Measurements from ENCODE around the gene CAPRIN1.

CAPRIN1 gene, protein sequence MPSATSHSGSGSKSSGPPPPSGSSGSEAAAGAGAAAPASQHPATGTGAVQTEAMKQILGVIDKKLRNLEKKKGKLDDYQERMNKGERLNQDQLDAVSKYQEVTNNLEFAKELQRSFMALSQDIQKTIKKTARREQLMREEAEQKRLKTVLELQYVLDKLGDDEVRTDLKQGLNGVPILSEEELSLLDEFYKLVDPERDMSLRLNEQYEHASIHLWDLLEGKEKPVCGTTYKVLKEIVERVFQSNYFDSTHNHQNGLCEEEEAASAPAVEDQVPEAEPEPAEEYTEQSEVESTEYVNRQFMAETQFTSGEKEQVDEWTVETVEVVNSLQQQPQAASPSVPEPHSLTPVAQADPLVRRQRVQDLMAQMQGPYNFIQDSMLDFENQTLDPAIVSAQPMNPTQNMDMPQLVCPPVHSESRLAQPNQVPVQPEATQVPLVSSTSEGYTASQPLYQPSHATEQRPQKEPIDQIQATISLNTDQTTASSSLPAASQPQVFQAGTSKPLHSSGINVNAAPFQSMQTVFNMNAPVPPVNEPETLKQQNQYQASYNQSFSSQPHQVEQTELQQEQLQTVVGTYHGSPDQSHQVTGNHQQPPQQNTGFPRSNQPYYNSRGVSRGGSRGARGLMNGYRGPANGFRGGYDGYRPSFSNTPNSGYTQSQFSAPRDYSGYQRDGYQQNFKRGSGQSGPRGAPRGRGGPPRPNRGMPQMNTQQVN

GRCh38 chr11:34051349-34052035, at the start of gene CAPRIN1:
TSS of gene CAPRIN1 (plus strand) at chr11:34051731. CDS start at chr11:34052421, 690 bp downstream.
- H3K9me3 Mint-ChIP-seq = no peaks in the 10 kb centered on the region
- peaks cover 19% of the 10 kb centered on the region for H3K36me3 Mint-ChIP-seq (ENCODE audit: low read depth)
- H3K4me3 Mint-ChIP-seq = peak within 1 kb of the TSS; percentile 92
- H3K27me3 Mint-ChIP-seq (ENCODE audit: low read depth) = no peaks in the 10 kb centered on the region
- H3K27ac Mint-ChIP-seq = peak within 1 kb of the TSS; percentile 92
- peaks cover 15% of the 10 kb centered on the region for H3K4me1 Mint-ChIP-seq (ENCODE audit: low read depth)

DNA sequence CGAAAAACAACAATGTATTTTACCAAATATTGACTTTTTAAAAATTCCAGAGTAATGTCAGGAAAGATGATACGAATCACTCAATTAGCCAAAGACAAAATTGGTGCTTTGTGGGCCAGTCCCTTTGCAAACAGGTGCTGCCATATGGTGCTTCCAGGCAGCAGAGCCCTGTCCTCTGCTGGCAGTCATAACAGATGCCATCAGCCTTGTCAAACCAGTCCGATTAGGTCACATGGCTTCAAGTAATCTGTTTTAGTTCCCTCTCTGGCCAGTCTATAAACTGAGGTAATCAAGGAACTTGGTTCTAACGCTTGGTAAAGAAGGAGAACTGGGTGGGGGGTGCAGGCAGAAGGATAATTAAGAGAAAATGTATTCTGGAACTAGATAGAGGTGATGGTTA, 49.1 kb upstream of the CAPRIN1 start:
- no peaks in the 10 kb centered on the region for H3K36me3 Mint-ChIP-seq (ENCODE audit: low read depth)
- H3K27ac Mint-ChIP-seq = no peak overlapping the region
- no peaks in the 10 kb centered on the region for H3K9me3 Mint-ChIP-seq
- peaks cover 48% of the 10 kb centered on the region for H3K27me3 Mint-ChIP-seq (ENCODE audit: low read depth)
- H3K4me1 Mint-ChIP-seq (ENCODE audit: low read depth) = peaks cover under 1% of the 10 kb centered on the region
- H3K4me3 Mint-ChIP-seq = no peak overlapping the region

GRCh38 chr11:34004236-34004635, 47.3 kb upstream of the CAPRIN1 start:
- Mint-ChIP-seq H3K27me3 (ENCODE audit: low read depth) (peaks cover 36% of the 10 kb centered on the region), H3K4me3 (no peak overlapping the region), H3K9me3 (no peaks in the 10 kb centered on the region), H3K27ac (no peak overlapping the region), H3K4me1 (ENCODE audit: low read depth) (no peaks in the 10 kb centered on the region), H3K36me3 (ENCODE audit: low read depth) (no peaks in the 10 kb centered on the region)

GRCh38 chr11:34006876-34007275, 44.7 kb upstream of the CAPRIN1 start:
- Mint-ChIP-seq H3K27ac (no peak overlapping the region), H3K4me3 (no peak overlapping the region), H3K4me1 (ENCODE audit: low read depth) (no peaks in the 10 kb centered on the region), H3K27me3 (ENCODE audit: low read depth) (peaks cover 27% of the 10 kb centered on the region), H3K9me3 (no peaks in the 10 kb centered on the region), H3K36me3 (ENCODE audit: low read depth) (no peaks in the 10 kb centered on the region)

DNA sequence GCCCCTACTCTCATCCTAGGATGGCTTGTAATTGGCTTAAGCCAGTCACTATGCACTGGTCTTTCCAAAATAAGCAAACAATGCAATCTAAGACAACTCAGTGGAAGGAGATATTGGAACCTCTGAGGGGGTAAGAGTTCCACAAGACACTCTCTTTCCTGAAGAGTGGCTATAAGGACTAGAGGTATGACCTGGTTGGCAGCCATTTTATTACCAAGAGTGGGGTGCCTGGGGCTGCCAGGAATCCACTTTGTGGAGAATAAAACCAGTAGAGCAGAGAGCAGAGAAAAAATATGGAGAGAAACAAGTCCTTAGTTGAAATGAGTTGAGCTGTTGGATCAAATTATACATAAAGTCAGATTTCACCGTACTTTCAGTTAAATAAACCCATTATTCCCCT, 38.8 kb upstream of the CAPRIN1 start:
- Mint-ChIP-seq H3K36me3 (ENCODE audit: low read depth) (no peaks in the 10 kb centered on the region), H3K4me3 (no peak overlapping the region), H3K4me1 (ENCODE audit: low read depth) (no peaks in the 10 kb centered on the region), H3K27ac (no peak overlapping the region), H3K27me3 (ENCODE audit: low read depth) (peaks cover 9% of the 10 kb centered on the region), H3K9me3 (no peaks in the 10 kb centered on the region)

DNA sequence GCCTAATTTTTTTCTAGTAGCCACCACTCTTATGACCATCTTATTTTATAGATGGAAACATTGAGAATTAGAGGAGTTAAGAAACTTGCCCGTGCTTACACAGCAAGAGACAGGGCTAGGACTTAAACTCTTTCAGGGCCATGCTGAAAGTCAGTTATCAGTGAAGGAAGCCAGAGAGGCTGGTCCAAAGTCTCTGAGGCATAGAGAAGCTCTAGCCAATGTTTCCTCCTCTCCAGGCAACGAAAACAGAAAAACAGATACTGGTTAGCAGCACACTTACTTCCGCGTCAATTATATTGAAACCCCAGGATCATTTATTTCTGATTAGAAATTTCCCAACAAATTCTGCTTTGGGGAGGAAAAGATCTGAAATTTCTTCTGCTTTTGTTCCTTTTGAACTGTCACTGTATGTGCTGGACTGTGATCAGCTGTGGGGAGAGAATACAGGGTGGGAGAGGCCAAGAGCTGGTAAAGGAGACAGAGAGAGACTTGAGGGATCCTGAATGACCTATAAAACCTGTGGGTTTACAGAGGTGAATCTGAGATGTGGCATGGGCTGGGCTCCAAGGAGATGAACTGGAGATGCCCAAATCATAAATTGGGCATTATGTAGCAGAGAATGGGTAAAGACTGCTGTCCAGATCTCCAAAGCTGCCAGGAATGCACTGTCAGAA, 37.5 kb upstream of the CAPRIN1 start:
- Mint-ChIP-seq H3K27ac (no peak overlapping the region), H3K4me3 (no peak overlapping the region), H3K36me3 (ENCODE audit: low read depth) (no peaks in the 10 kb centered on the region), H3K27me3 (ENCODE audit: low read depth) (peaks cover 9% of the 10 kb centered on the region), H3K9me3 (no peaks in the 10 kb centered on the region), H3K4me1 (ENCODE audit: low read depth) (no peaks in the 10 kb centered on the region)

DNA sequence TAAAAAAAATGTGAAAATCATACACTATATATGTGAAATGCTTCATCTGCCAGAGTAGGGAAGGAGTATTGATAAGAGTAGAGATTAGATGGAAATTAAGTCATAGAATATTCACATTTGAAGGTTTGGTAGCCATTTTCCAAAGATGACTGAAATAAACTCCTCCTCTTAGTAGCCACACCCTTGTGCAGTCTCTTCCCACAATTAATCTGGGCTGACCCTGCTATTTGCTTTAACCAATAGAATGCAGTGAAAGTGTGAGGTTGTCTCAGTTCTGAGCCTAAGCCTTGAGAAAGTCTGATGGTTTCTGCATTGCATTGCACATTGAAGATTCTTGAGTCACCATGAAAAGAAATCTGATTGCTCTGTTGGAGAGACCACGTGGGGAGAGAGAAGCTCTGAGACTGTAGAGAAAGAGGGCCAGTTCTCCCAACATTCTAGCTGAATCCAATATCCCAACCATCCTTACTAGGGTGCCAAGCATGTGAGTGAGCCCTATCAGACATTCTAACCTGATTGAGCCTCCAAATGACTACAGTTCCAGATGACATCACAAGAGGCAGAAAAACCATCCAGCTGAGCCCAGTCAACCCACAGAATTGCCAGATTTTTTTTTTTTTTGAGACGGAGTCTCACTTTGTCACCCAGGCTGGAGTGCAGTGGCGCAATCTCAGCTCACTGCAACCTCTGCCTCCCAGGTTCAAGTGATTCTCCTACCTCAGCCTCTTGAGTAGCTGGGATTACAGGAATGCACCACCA, 29.4 kb upstream of the CAPRIN1 start:
- peaks cover 7% of the 10 kb centered on the region for H3K27me3 Mint-ChIP-seq (ENCODE audit: low read depth)
- no peak overlapping the region for H3K4me3 Mint-ChIP-seq
- peaks cover 6% of the 10 kb centered on the region for H3K9me3 Mint-ChIP-seq
- H3K36me3 Mint-ChIP-seq (ENCODE audit: low read depth) = no peaks in the 10 kb centered on the region
- no peaks in the 10 kb centered on the region for H3K4me1 Mint-ChIP-seq (ENCODE audit: low read depth)
- H3K27ac Mint-ChIP-seq = no peak overlapping the region

GRCh38 chr11:34026432-34026831, 25.1 kb upstream of the CAPRIN1 start:
- H3K27ac Mint-ChIP-seq = no peak overlapping the region
- no peaks in the 10 kb centered on the region for H3K4me1 Mint-ChIP-seq (ENCODE audit: low read depth)
- peaks cover 7% of the 10 kb centered on the region for H3K27me3 Mint-ChIP-seq (ENCODE audit: low read depth)

DNA sequence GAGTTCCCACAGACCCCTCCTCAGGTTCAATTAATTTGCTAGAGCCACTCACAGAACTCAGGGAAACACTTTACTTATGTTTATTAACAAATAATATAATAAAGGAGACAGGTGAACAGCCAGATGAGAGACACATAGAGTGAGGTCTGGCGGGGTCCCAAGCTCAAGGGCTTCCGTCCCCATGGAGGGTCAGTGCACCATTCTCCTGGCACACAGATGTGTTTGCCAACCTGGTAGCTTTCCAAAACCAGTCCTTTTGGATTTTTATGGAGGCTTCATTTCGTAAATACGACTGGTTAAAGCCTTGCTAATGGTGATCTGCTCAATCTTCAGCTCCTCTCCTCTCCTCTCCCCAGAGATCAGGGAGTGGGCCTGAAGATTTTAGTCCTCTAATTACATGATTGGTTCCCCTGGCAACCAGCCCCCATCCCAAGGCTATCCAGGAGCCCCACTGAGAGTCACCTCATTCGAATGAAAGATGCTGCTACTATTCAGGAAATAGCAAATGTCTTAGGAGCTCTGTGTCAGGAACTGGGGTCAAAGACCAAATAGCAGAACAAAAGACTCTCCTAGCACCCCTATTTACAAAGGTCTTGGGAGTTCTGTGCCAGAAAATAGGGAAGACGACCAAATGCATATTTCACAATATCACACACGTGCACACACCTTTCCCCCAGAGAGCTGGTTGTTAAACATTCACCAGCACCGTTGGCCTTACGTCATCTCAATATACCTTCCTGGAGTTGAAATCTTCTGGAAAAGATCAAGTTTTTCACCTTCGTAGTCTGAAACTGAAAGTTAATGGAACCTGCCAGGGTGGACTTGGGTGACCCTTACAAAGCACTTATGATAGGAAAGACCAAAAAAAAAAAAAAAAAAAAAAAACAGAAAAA, 23.8 kb upstream of the CAPRIN1 start:
- Mint-ChIP-seq H3K27ac (no peak overlapping the region), H3K36me3 (ENCODE audit: low read depth) (no peaks in the 10 kb centered on the region), H3K9me3 (no peaks in the 10 kb centered on the region), H3K4me3 (no peak overlapping the region), H3K27me3 (ENCODE audit: low read depth) (peaks cover 3% of the 10 kb centered on the region), H3K4me1 (ENCODE audit: low read depth) (no peaks in the 10 kb centered on the region)

More at GRCh38 chr11:34026432-34026831, 25.1 kb upstream of the CAPRIN1 start:
- H3K4me3 Mint-ChIP-seq = no peak overlapping the region
- no peaks in the 10 kb centered on the region for H3K36me3 Mint-ChIP-seq (ENCODE audit: low read depth)
- peaks cover 6% of the 10 kb centered on the region for H3K9me3 Mint-ChIP-seq

GRCh38 chr11:34028425-34028824, 23.1 kb upstream of the CAPRIN1 start:
- no peak overlapping the region for H3K4me3 Mint-ChIP-seq
- no peaks in the 10 kb centered on the region for H3K36me3 Mint-ChIP-seq (ENCODE audit: low read depth)
- H3K27me3 Mint-ChIP-seq (ENCODE audit: low read depth) = peaks cover 3% of the 10 kb centered on the region
- H3K9me3 Mint-ChIP-seq = no peaks in the 10 kb centered on the region
- H3K27ac Mint-ChIP-seq = no peak overlapping the region
- H3K4me1 Mint-ChIP-seq (ENCODE audit: low read depth) = no peaks in the 10 kb centered on the region

GRCh38 chr11:34029176-34029575, 22.4 kb upstream of the CAPRIN1 start:
- Mint-ChIP-seq H3K4me1 (ENCODE audit: low read depth) (no peaks in the 10 kb centered on the region), H3K27ac (no peak overlapping the region), H3K27me3 (ENCODE audit: low read depth) (peaks cover 3% of the 10 kb centered on the region), H3K36me3 (ENCODE audit: low read depth) (no peaks in the 10 kb centered on the region), H3K4me3 (no peak overlapping the region), H3K9me3 (no peaks in the 10 kb centered on the region)

DNA sequence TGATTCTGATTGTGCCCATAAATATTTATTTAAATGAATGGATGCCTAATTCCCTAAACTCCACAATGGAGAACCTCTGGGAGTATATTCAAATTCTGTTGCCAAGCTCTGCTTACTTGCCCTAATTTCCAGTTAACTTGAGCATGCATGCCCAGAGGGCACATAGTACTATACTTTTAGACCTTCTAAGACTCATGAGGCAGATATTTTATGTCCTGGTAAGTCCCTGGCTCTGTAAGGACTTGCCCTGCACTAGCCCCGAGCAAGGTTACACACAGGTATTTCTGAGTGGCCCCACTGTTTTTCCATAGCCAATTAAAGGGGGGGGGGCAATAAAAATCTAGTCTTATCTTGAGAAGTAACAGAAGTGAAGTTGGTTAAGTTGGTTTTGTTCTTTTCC, 21.1 kb upstream of the CAPRIN1 start:
- no peak overlapping the region for H3K27ac Mint-ChIP-seq
- H3K4me3 Mint-ChIP-seq = no peak overlapping the region
- no peaks in the 10 kb centered on the region for H3K27me3 Mint-ChIP-seq (ENCODE audit: low read depth)
- H3K4me1 Mint-ChIP-seq (ENCODE audit: low read depth) = no peaks in the 10 kb centered on the region
- H3K36me3 Mint-ChIP-seq (ENCODE audit: low read depth) = no peaks in the 10 kb centered on the region
- H3K9me3 Mint-ChIP-seq = no peaks in the 10 kb centered on the region

DNA sequence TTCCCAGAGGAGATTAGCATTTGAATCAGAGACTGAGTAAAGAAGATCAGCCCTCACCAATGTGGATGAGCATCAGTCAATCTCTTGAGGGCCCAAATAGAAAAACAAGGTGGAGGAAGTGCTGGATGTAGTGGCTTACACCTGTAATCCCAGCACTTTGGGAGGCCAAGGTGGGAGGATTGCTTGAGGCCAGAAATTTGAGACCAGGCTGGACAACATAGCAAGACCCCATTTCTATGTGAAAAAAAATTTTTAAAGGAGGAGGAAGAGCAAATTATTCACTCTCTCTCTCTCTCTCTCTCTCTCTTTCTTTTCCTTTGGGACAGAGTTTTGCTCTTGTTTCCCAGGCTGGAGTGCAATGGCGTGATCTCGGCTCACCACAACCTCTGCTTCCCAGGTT, 18.1 kb upstream of the CAPRIN1 start:
- Mint-ChIP-seq H3K4me3 (no peak overlapping the region), H3K27me3 (ENCODE audit: low read depth) (no peaks in the 10 kb centered on the region), H3K9me3 (no peaks in the 10 kb centered on the region), H3K27ac (no peak overlapping the region), H3K36me3 (ENCODE audit: low read depth) (no peaks in the 10 kb centered on the region), H3K4me1 (ENCODE audit: low read depth) (no peaks in the 10 kb centered on the region)
